Raji (cell line): ENCODE results near the gene PDXK.

Source experiments
- POLR2A ChIP-seq: IDR thresholded peaks from 2 replicates; pipeline ENCODE4 v1.6.1; 2011; ENCODE audit warnings: low read depth, low read length, control low read depth; ENCODE audit not compliant: insufficient read depth

Gene PDXK

DNA sequence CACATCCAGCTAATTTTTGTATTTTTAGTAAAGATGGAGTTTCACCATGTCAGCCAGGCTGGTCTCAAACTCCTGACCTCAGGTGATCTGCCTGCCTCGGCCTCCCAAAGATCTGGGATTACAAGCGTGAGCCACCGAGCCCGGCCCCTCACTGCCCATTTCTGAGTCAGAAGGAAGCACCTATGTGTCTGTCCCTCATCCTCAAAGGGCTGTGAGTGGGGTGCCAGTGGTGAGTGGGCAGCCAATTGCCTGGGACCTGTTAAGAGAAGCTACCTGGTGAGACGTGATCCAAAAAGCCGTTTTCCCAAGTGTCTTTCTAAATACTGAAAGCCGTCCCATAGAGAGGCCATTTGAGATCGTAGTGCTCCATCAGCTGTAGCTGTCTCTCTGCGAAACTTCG lies 27.1 kb upstream of the PDXK start:
- no peak for TF ChIP-seq POLR2A

DNA sequence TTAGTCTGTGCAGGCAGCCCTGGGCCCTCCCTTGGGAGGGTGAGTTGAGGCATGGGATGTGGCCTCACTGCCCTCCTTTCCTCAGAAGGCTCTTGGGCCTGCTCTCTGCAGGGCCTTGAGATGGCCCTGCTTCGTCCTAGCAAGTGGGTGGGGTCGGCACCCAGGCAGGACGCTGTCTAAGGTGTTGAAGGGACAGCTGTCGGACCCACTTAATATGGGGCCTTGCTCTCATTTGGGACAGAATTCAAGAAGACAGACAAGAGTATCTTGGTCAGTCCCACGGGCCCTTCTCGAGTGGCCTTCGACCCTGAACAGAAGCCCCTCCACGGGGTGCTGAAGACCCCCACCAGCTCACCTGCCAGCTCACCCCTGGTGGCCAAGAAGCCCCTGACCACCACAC lies 26.0 kb upstream of the PDXK start:
- TF ChIP-seq POLR2A: no peak

DNA sequence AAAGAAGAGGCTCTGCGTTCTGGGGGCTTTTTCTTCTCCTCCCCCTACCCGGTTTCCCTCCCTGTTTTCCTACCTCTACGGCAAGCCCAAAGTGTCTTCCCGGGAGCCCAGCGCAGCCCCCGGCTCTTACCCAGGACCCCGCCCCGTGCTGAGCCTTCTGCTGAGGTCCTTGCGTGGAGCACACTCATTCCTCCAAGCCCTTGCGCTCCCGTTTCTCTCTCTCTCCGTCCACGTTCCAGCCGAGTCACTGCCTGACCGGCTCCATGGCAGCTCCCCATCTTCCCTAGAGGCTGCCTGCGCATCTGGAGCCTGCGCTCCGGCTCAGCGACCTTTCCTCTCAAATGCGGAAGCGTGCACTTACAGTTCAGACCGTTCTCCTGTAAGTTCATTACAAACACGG lies 24.9 kb upstream of the PDXK start:
- no peak for TF ChIP-seq POLR2A

DNA sequence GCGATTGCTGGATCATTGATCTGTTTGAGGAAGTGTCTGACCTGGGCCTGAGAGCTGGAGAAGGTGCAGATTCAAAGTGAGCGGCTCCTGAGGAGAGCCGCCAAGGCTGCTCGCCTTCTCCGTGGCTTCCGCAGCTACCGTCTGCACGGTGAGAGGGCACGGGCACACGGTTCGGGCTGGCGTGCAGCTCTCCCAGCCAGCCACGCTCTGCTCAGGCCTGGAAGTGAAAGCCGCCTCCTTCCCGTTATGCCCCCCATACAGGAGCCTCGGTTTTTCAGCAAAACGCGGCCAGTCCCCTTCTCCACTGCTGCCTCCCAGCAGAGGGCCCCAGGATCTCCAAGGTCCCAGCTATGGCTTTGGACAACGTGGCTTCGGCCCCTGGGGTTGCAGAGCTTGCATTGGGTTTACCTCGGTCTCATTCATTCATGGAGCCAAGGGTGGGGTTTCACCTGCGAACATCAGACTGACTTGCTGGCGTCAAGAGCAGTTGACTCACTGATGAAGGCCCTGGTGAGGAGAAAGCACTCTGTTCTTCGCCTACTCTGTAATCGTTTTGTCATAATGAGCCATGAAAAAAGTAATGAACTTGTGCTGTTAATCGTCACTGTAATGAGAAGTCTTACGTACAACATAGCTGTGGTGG lies 24.4 kb upstream of the PDXK start:
- TF ChIP-seq POLR2A: no peak

DNA sequence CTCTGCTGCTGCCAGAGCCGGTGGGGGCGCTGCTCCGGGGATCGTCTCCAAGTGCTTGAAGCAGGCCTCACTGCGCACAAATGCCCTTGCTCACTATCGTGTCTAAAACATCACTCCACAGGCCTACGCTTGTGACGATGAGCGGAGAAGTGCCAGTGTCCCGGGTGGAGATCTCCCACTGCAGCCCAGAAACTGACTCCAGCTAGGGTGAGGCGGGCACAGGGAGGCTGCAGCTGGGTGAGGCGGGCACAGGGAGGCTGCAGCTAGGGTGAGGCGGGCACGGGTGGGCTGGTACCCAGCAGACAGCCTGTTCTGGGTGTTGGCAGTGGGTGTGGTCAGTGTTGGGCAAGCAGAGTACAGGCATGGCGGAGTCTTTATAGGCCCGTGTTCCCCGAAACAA lies 22.7 kb upstream of the PDXK start:
- no peak for TF ChIP-seq POLR2A

DNA sequence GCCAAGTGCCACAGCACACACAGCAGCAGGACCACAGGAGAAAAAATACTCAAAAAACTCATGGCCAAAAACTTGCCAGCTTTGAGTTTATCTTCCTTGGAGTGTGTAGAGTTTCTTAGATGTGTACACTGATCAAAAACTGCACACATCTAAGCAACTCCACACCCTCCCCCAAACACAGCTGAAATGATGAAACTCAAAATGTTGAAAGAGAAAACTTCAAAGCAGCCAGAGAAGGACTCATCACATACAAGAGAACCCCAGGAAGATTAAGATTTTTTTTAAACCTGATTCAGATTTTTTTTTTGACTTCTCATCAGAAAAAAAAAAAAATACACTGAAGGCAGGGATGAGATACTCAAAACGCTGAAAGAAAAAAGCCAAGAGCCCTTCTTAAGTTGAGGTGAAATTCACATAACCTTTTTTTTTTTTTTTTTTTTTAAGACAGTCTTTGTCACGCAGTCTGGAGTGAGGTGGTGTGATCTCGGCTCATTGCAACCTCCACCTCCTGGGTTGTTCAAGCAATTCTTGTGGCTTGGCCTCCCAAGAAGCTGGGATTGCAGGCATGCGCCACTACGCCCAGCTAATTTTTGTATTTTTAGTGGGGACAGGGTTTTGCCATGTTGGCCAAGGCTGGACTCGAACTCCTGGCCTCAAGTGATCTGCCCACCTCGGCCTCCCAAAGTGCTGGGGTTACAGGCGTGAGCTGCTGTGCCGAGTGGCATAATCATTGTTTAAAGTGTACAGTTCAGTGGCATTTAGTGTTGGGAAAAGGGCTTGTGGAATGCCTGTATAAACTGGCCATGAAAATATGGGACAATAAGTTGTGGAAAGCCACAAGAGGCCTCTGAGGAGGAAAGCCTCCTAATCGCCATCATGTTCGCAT lies 20.9 kb upstream of the PDXK start:
- no peak for TF ChIP-seq POLR2A

DNA sequence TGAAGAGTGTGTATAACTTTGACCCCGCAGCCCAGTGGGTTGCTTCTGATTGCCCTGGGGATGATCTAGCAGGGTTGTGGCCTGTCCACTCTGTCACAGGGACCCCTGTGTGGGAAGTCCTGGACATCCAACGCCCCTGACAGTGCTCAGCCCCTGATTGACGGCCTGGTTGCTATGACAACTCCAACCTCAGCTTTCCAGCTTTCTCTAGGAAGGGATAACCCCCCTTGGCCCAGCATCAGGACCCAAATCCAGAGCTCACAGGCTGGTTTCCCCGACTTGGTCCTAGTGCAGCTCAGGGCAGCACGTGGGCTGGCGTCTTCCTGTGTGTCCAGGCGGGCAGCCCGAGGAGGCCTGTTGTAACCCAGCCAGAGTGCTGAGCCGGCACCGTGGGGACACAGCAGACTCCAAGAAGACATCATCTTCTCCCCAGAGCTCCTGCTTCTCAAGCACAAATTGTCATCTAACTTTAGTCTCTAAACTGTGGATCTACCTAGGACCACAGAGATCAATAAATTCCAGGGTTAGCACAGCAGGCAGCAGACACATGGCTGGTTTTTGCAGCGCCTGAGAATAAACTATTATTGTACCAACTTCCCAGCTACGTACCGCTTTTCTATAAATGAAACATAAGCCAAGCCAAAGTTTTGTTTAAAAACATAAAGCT lies 18.9 kb upstream of the PDXK start:
- TF ChIP-seq POLR2A: no peak

DNA sequence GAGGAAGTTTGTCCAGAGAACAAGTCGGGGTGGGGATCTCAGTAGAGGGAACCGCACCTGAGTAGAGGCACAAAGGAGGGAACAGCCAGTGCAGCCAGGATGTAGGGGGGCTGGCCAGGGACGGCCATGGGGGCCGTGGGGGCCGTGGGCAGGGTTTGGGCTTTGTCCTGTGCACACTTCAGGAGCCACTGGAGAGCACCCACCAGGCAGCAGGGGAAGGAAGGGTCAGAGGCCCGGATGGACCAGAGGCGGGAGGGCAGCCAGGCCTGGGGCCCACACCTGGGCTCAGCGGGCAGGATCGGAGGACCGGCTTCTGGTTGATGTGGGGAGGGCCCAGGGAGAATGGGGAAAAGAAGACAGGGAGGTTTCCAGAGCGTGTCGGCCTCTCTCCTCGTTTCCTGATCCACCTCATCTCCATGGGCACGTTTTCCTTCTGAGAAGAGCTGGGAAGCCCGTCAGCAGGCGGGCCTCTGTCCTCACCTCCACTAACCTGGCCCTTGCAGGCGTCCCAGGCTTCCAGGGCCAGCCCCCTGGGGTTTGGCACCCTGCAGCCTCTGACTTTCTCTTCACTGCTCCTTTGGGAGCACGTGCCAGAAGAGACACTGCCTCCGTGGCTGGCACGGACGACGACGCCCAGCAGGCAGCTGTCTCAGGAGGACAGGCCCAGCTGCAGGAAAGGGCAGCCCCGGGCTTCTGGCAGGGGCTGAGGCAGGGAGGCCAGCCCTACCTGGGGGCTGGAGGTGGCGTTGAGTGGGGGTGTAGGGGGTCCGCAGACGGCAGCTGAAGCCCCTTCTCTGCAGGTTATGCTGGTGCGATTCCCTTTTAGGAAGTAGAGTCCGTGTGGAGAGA lies 16.8 kb upstream of the PDXK start:
- TF ChIP-seq POLR2A: no peak

DNA sequence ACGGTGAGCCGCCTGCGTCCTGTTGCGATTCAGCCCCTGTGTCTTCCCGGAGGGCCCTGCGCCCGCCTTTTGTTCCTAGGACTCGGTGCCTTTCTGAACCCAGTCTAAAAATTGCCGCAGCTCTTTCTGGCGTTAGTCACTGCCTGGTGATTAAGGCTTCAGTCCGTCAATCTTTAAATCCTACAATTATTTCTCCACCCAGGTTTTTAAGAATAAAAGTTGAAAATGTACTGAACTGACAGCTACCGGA lies 16.2 kb upstream of the PDXK start:
- TF ChIP-seq POLR2A: no peak

DNA sequence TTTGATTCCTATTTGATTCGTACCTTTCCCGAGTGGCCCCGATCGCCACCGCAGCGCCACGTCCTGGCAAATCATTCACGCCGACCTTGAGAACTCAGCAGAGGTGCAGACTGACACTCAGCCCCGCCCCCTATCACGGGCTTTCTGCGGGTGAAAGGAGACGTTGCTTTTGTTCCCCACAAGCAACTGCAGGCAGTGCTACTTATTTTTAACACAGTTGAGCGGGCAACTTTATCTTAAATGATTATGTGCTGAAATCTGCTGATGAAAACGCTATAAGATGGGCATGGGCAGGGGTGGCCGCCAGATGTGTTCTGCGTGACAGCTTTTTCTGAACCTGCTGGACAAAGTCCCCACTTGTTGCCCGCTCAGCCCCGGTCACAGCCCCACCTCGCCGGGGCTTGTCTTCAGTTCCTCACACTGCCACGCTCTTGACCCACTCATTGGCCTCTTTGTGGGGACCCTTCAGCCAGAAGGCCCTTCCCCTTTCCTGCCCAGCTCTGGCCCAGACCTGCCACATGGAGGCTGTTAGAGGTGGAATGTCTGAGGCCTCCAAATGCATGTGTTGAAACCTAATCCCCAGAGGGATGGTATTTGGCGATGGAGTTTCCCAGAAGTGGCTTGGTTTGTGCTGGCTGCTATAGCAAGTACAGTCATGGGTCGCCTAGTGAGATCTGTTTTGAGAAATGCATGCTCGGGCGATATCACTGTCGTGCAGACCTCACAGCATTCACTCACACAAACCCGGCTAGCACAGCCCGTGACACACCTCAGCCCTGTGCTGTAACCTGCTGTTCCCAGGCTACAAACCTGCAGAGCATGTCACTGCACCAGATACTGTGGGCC lies 15.7 kb upstream of the PDXK start:
- TF ChIP-seq POLR2A: no peak

DNA sequence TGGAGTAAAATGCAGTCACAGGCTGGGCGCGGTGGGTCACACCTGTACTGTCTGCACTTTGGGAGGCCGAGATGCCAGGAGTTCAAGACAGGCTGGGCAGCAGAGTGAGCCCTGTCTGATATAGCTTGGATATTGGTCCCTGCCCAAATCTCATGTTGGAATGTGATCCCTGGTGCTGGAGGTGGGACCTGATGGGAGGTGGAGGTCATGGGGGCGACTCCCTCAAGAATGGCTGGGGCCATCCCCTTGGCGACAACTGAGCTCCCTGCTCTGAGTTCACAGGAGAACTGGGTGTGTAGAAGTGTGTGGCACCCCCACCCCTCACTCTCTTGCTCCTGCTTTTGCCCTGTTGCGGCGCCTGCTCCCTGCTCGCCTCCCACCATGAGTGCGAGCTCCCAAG lies 11.5 kb upstream of the PDXK start:
- TF ChIP-seq POLR2A: no peak

DNA sequence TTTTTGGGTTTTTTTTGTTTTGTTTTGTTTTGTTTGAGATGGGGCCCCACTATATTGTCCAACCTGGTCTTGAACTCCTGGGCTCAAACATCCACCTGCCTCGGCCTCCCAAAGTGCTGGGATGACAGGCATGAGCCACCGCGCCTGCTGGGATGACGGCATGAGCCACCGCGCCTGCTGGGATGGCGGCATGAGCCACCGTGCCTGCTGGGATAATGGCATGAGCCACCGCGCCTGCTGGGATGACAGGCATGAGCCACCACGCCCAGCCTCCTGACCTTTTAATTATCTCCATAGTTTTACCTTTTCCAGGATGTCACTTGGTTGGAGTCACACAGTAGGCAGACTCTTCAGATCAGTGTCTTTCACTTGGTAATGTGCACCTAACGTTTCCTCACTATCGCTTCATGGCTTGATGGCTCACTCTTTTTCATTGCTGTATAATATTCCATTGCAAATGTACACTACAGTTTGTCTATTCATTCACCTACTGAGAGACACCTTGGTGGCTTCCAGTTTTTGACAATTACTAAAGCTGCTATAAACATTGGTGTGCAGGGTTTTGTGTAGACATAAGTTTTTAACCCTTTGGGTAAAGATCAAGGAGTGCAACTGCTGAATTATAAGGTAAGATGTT lies 10.1 kb upstream of the PDXK start:
- no peak for TF ChIP-seq POLR2A

DNA sequence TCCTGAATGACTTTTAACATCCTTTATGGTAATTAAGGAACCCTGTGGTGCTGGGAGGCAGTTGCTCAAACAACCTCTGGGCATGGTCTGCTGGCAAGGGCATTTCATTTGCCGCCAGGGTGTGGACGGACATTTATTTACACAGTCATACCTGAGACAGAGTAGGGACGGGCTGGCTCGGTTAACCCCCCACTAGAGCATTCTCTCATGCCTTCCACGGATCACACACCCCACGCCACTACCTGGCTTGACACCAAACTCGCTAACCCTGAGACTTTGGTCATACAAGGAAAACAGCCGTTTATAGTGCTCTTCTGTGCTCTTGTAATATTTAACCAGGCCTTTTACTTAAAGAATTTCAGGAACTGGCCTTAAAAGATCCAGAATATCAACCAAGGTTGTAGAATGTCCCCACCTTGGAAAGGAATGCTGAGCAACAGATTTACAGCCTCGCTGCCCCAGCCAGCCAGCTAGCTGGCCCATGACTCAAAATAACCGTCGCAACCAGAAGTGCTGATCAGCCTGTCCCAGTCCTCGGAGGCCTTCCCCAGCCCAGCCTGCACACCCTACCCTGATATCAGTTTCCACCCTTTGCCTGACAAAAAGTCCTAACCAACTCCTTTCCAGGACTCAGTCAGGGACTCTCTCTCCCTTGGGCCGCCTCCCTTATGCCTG lies 6.5 kb upstream of the PDXK start:
- TF ChIP-seq POLR2A: no peak
